Muscle layer of colon (tissue), 2 donors: Measurements from ENCODE around the gene JKAMP.

Experiments
- H3K27ac ChIP-seq: one replicate; pipeline ENCODE4 v1.7.0; 2013; ENCODE audit warnings: low read depth, mild to moderate bottlenecking, low read length, moderate library complexity
- H3K27me3 ChIP-seq, 2 donors: one replicate each; pipeline ENCODE4 v1.7.0; 2013; ENCODE audit warnings: low read length in 2 of 2, mild to moderate bottlenecking in 2 of 2; ENCODE audit not compliant: insufficient read depth in 2 of 2, control insufficient read depth in 1 of 2
- H3K36me3 ChIP-seq: one replicate; pipeline ENCODE4 v1.7.0; 2013; ENCODE audit warnings: mild to moderate bottlenecking, low read length; ENCODE audit not compliant: insufficient read depth
- H3K4me1 ChIP-seq: one replicate; pipeline ENCODE4 v1.7.0; 2013; ENCODE audit warnings: mild to moderate bottlenecking, low read length; ENCODE audit not compliant: insufficient read depth
- H3K4me3 ChIP-seq, 2 donors: one replicate each; pipeline ENCODE4 v1.7.0; 2013; ENCODE audit warnings: low read length in 2 of 2, low read depth in 1 of 2, mild to moderate bottlenecking in 1 of 2, moderate library complexity in 1 of 2
- H3K9ac ChIP-seq: one replicate; pipeline ENCODE4 v1.7.0; 2013; ENCODE audit warnings: low read length
- H3K9me3 ChIP-seq: one replicate; pipeline ENCODE4 v1.7.0; 2013; ENCODE audit warnings: mild to moderate bottlenecking, low read length
- donor health status: abdominal sarcoma.
- donor health status: Adenocarcinoma of cecum.

JKAMP gene

GRCh38 chr14:59510966-59511365, 26.6 kb downstream of the JKAMP start:
- Histone ChIP-seq H3K4me3 (no peak overlapping the region), H3K9ac (no peak overlapping the region), H3K27me3 (no peaks in the 10 kb centered on the region), H3K27ac (no peak overlapping the region), H3K4me1 (no peaks in the 10 kb centered on the region), H3K36me3 (no peaks in the 10 kb centered on the region), H3K9me3 (no peaks in the 10 kb centered on the region)

- Histone ChIP-seq H3K27ac (no peak overlapping the region), H3K9me3 (no peaks in the 10 kb centered on the region), H3K4me3 (no peak overlapping the region), H3K9ac (no peak overlapping the region), H3K4me1 (no peaks in the 10 kb centered on the region), H3K27me3 (no peaks in the 10 kb centered on the region), H3K36me3 (no peaks in the 10 kb centered on the region)
Observed at GRCh38 chr14:59511916-59512575, 27.7 kb downstream of the JKAMP start.

GRCh38 chr14:59520224-59520623, 35.9 kb downstream of the JKAMP start:
- no peaks in the 10 kb centered on the region for H3K36me3 ChIP-seq
- no peak overlapping the region for H3K27ac ChIP-seq
- no peaks in the 10 kb centered on the region for H3K27me3 ChIP-seq
- H3K9me3 ChIP-seq = no peaks in the 10 kb centered on the region
- no peak overlapping the region for H3K9ac ChIP-seq
- no peaks in the 10 kb centered on the region for H3K4me1 ChIP-seq
- no peak overlapping the region for H3K4me3 ChIP-seq

- H3K4me1 ChIP-seq = no peaks in the 10 kb centered on the region
- H3K9ac ChIP-seq = no peak overlapping the region
- H3K4me3 ChIP-seq = no peak overlapping the region
- no peaks in the 10 kb centered on the region for H3K9me3 ChIP-seq
- no peak overlapping the region for H3K27ac ChIP-seq
- no peaks in the 10 kb centered on the region for H3K27me3 ChIP-seq
- H3K36me3 ChIP-seq = no peaks in the 10 kb centered on the region
Observed at GRCh38 chr14:59529189-59529588, 44.9 kb downstream of the JKAMP start.

- H3K4me1 ChIP-seq = no peaks in the 10 kb centered on the region
- H3K9me3 ChIP-seq = no peaks in the 10 kb centered on the region
- H3K36me3 ChIP-seq = no peaks in the 10 kb centered on the region
- H3K9ac ChIP-seq = no peak overlapping the region
- H3K27me3 ChIP-seq = no peaks in the 10 kb centered on the region
- no peak overlapping the region for H3K27ac ChIP-seq
- no peak overlapping the region for H3K4me3 ChIP-seq
Observed at GRCh38 chr14:59530349-59530748, 46.0 kb downstream of the JKAMP start.

- Histone ChIP-seq H3K27ac (no peak overlapping the region), H3K36me3 (no peaks in the 10 kb centered on the region), H3K4me1 (no peaks in the 10 kb centered on the region), H3K4me3 (no peak overlapping the region), H3K9me3 (no peaks in the 10 kb centered on the region), H3K27me3 (no peaks in the 10 kb centered on the region), H3K9ac (no peak overlapping the region)
Observed at GRCh38 chr14:59532419-59532818, 48.1 kb downstream of the JKAMP start.

GRCh38 chr14:59534361-59534987, 50.2 kb downstream of the JKAMP start:
- Histone ChIP-seq H3K9ac (no peak overlapping the region), H3K9me3 (no peaks in the 10 kb centered on the region), H3K4me3 (no peak overlapping the region), H3K27ac (no peak overlapping the region), H3K27me3 (no peaks in the 10 kb centered on the region), H3K4me1 (no peaks in the 10 kb centered on the region), H3K36me3 (no peaks in the 10 kb centered on the region)

GRCh38 chr14:59537476-59537875, 53.2 kb downstream of the JKAMP start:
- H3K4me3 ChIP-seq = no peak overlapping the region
- no peaks in the 10 kb centered on the region for H3K9me3 ChIP-seq
- no peak overlapping the region for H3K27ac ChIP-seq
- H3K27me3 ChIP-seq = no peaks in the 10 kb centered on the region
- H3K9ac ChIP-seq = no peak overlapping the region
- no peaks in the 10 kb centered on the region for H3K4me1 ChIP-seq
- H3K36me3 ChIP-seq = no peaks in the 10 kb centered on the region

- H3K9ac ChIP-seq = no peak overlapping the region
- H3K9me3 ChIP-seq = no peaks in the 10 kb centered on the region
- no peak overlapping the region for H3K27ac ChIP-seq
- H3K27me3 ChIP-seq = no peaks in the 10 kb centered on the region
- no peak overlapping the region for H3K4me3 ChIP-seq
- no peaks in the 10 kb centered on the region for H3K36me3 ChIP-seq
- H3K4me1 ChIP-seq = no peaks in the 10 kb centered on the region
Observed at GRCh38 chr14:59538936-59539335, 54.6 kb downstream of the JKAMP start.

GRCh38 chr14:59540852-59541251, 56.5 kb downstream of the JKAMP start:
- no peak overlapping the region for H3K9ac ChIP-seq
- H3K4me1 ChIP-seq = no peaks in the 10 kb centered on the region
- no peaks in the 10 kb centered on the region for H3K36me3 ChIP-seq
- no peak overlapping the region for H3K4me3 ChIP-seq
- no peaks in the 10 kb centered on the region for H3K9me3 ChIP-seq
- H3K27me3 ChIP-seq = no peaks in the 10 kb centered on the region
- H3K27ac ChIP-seq = no peak overlapping the region

GRCh38 chr14:59541731-59542130, 57.4 kb downstream of the JKAMP start:
- Histone ChIP-seq H3K36me3 (no peaks in the 10 kb centered on the region), H3K9me3 (no peaks in the 10 kb centered on the region), H3K27me3 (no peaks in the 10 kb centered on the region), H3K4me3 (no peak overlapping the region), H3K9ac (no peak overlapping the region), H3K4me1 (no peaks in the 10 kb centered on the region), H3K27ac (no peak overlapping the region)

GRCh38 chr14:59543873-59544272, 59.6 kb downstream of the JKAMP start:
- no peak overlapping the region for H3K9ac ChIP-seq
- no peak overlapping the region for H3K27ac ChIP-seq
- H3K9me3 ChIP-seq = no peaks in the 10 kb centered on the region
- H3K4me3 ChIP-seq = no peak overlapping the region
- H3K36me3 ChIP-seq = no peaks in the 10 kb centered on the region
- H3K4me1 ChIP-seq = no peaks in the 10 kb centered on the region
- H3K27me3 ChIP-seq = no peaks in the 10 kb centered on the region
